HUES6 (cell line): ENCODE results near the gene SYMPK.

Experiments used
- H3K27ac ChIP-seq: 2 replicates; pipeline ENCODE4 v1.7.0; 2013; ENCODE audit warnings: low read depth, mild to moderate bottlenecking, low read length, inconsistent platforms
- H3K27me3 ChIP-seq: 2 replicates; pipeline ENCODE4 v1.6.1; 2013; ENCODE audit warnings: low read length; ENCODE audit not compliant: control insufficient read depth, insufficient read depth
- H3K36me3 ChIP-seq: 2 replicates; pipeline ENCODE4 v1.6.1; 2013; ENCODE audit warnings: low read length; ENCODE audit not compliant: control insufficient read depth, insufficient read depth
- H3K4me1 ChIP-seq: 2 replicates; pipeline ENCODE4 v1.6.1; 2013; ENCODE audit warnings: low read length; ENCODE audit not compliant: control insufficient read depth, insufficient read depth
- H3K4me3 ChIP-seq: 2 replicates; pipeline ENCODE4 v1.5.1; 2013; ENCODE audit warnings: low read depth, low read length
- H3K9ac ChIP-seq: one replicate; pipeline ENCODE4 v1.6.1; 2013; ENCODE audit warnings: mild to moderate bottlenecking, low read length
- H3K9me3 ChIP-seq: 2 replicates; pipeline ENCODE4 v1.6.1; 2013; ENCODE audit warnings: low read depth, low read length; ENCODE audit not compliant: control insufficient read depth, insufficient read depth

Gene SYMPK

DNA sequence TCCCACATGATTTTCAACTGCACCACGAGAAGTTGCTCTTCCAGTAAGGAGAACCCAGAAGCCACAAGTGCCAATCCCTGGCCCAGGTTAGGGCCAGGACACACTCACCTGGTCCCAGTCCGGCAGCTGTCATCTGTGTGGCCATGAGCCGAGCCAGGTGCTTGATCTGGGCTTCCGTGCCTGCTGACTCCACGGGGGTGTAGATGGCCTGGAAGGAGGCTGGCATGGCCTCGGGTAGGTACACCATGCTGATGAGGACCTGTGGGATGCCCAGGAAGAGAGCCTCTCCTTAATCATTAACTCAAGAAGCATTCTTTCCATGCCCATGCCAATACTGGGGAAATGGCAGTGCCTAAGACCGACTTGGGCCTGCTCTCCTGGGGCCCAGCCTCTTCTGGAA lies 28.0 kb downstream of the SYMPK start:
- no peaks in the 10 kb centered on the region for H3K9me3 ChIP-seq
- H3K4me1 ChIP-seq, result no peaks in the 10 kb centered on the region
- H3K36me3 ChIP-seq, result peaks cover 88% of the 10 kb centered on the region
- no peak overlapping the region for H3K4me3 ChIP-seq
- H3K9ac ChIP-seq, result no peak overlapping the region
- no peaks in the 10 kb centered on the region for H3K27me3 ChIP-seq
- H3K27ac ChIP-seq, result no peak overlapping the region

DNA sequence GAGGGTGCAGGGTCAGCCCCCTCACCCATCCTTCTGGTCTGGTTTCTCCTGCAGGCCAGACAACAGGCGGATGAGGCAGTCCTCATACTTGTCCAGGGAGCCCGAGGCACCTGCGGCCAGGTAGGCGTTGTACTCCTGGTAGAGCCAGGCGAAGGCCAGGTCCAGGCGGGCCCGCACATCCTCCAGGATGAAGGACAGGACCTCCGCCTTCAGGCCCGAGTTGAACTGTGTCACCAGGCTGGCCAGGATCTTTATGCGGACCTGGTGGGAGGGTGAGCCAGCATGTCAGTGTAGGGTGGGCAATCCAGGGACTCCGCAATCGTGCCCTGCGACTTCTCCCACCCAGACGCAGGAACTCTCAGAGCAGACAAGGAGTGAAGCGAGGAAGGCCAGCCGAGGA lies 34.0 kb downstream of the SYMPK start:
- Histone ChIP-seq H3K36me3 (peaks cover 91% of the 10 kb centered on the region), H3K9me3 (no peaks in the 10 kb centered on the region), H3K4me3 (no peak overlapping the region), H3K27ac (no peak overlapping the region), H3K4me1 (no peaks in the 10 kb centered on the region), H3K9ac (no peak overlapping the region), H3K27me3 (no peaks in the 10 kb centered on the region)

DNA sequence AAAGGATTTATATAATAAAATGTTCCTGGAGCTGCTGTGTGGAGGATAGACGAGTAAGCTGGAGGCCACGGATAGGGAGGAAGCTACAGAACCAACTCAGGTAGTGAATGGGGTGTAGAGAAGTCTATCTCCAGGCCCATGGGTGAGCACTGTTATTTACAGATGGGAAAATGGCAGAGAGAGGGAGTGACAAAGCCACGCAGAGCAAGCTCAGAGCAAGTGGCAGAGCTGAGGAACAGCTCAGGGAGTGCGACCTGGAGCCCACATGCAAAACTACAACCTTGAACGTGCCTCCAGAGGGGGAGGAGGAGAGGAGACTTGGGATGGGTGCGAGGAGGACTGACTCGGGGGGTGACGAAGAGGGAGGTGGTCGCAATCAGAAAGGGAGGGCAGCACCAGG lies 34.4 kb downstream of the SYMPK start:
- peaks cover 91% of the 10 kb centered on the region for H3K36me3 ChIP-seq
- H3K27ac ChIP-seq, result no peak overlapping the region
- no peak overlapping the region for H3K4me3 ChIP-seq
- H3K27me3 ChIP-seq, result no peaks in the 10 kb centered on the region
- H3K4me1 ChIP-seq, result no peaks in the 10 kb centered on the region
- no peaks in the 10 kb centered on the region for H3K9me3 ChIP-seq
- H3K9ac ChIP-seq, result no peak overlapping the region

DNA sequence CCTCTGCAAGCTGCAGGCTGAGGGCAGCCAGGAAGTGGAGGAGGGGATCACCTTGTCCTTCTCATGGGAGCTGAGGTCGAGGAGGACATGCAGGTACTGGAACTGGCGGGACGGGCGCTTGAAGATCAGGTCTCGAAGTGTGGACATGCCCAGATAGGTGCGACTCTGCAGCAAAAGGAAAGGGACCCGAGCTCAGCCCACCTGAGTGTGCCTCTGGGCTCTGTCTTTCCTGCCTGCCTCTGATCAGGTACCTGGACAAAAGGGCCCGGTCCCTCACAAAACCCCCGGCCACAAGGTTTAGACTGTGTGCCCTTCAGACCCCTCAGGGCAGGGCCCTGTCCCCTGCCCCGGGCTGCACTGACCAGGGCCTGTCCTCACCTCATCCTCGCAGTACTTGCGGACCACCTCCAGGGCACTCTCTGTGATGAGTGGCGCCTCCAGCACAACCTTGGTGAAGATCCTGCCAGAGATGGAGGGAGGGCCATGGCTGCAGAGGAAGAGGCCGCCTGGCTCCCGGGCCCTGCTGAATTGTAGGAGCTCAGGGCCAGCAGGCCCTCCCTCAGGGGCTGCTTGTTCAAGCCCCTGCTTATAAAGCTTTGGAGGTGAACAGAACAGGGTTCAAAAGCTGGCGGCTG lies 35.4 kb downstream of the SYMPK start:
- H3K9ac ChIP-seq, result no peak overlapping the region
- peaks cover 97% of the 10 kb centered on the region for H3K36me3 ChIP-seq

DNA sequence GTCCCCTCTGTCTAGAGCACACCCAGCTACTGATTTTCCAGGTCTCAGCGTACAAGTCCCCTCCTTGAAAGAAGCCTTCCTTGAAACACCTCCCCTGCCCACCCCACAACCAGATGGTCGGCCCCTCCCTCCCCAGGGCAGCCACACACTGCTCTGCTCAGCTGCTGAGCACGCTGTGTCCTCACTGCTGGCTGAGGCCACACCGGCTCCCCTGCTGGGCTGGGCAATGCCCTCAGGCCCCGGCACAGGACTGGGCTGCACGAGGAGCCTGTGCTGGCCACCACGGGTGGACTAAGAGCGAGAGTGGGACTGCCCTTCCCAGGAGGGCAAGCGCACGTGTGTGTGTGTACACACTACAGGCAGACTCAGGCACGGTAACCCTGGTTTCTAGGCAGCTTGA lies 36.0 kb downstream of the SYMPK start:
- H3K27ac ChIP-seq, result no peak overlapping the region
- H3K4me1 ChIP-seq, result no peaks in the 10 kb centered on the region
- no peak overlapping the region for H3K4me3 ChIP-seq
- H3K9ac ChIP-seq, result no peak overlapping the region
- H3K27me3 ChIP-seq, result no peaks in the 10 kb centered on the region
- H3K36me3 ChIP-seq, result peaks cover 95% of the 10 kb centered on the region
- no peaks in the 10 kb centered on the region for H3K9me3 ChIP-seq

More for the DNA sequence above, 35.4 kb downstream of the SYMPK start:
- H3K27ac ChIP-seq, result no peak overlapping the region
- H3K4me3 ChIP-seq, result no peak overlapping the region
- no peaks in the 10 kb centered on the region for H3K4me1 ChIP-seq
- no peaks in the 10 kb centered on the region for H3K27me3 ChIP-seq
- H3K9me3 ChIP-seq, result no peaks in the 10 kb centered on the region

DNA sequence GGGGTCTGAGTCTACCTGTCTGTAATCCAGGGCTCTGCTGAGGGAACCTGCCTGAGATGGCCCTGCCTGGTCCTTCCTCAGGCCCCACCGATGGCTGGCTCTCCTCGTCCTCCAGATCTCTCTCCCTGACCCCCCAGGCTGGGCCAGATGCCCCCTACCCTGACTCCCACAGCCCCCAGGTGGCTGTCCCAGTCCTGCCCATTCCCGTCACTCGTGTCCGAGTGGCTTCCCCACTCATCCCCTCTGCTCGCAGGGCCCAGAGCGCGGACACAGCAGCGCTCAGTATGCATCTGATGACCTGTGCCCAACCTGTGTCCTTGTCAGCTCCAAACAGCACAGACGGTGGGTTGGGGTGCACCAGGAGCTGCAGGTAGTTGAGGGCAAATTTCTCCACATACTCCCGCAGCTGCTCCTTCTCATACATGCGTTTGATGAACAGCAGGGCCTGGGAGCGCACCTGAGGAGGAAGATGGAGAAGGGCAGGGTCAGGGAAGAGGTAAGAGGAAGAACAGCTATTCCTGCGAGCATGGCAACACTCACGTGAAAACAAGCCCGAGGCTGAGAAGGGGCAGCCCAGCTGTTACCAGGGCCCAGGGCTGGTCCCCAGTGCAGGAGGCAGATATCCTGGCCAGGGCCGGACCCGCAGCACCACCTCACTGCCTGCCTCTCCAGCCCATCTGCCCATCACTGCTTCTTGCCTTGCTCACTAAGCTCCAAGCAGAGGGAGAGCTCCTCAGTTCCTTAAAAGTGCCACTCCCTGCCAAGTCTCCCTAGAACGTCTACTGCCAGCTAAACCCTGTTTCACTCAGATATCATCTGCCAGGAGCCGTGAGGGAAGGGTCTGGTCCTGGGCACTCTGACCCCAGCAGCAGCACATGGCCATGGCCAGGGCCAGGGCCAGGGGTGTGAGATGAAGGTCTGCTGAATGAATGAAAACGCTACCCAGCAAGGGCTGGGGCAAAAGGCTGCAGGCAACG lies 36.7 kb downstream of the SYMPK start:
- Histone ChIP-seq H3K27ac (no peak overlapping the region), H3K4me1 (no peaks in the 10 kb centered on the region), H3K27me3 (no peaks in the 10 kb centered on the region), H3K36me3 (peaks cover 95% of the 10 kb centered on the region), H3K9ac (no peak overlapping the region), H3K9me3 (no peaks in the 10 kb centered on the region), H3K4me3 (no peak overlapping the region)

DNA sequence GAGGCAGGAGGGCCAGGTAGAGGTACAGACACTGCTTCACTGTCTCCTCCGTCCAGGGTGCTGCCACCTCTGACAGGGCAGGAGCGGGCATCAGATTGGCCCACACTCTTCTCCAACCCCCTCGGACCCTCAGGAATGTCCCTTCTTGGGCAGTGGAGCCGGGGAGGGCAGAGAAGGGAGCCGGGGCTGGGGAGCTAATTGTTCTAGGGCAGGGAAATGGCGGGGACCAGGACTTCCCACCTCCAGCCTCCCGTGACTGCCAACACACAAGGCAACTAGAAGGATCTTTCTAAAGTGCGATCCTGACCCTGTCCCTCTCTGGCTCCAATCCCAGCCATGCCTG lies 37.7 kb downstream of the SYMPK start:
- H3K27me3 ChIP-seq, result no peaks in the 10 kb centered on the region
- H3K9ac ChIP-seq, result no peak overlapping the region
- H3K4me1 ChIP-seq, result no peaks in the 10 kb centered on the region
- H3K27ac ChIP-seq, result no peak overlapping the region
- H3K4me3 ChIP-seq, result no peak overlapping the region
- H3K9me3 ChIP-seq, result no peaks in the 10 kb centered on the region
- peaks cover 97% of the 10 kb centered on the region for H3K36me3 ChIP-seq

DNA sequence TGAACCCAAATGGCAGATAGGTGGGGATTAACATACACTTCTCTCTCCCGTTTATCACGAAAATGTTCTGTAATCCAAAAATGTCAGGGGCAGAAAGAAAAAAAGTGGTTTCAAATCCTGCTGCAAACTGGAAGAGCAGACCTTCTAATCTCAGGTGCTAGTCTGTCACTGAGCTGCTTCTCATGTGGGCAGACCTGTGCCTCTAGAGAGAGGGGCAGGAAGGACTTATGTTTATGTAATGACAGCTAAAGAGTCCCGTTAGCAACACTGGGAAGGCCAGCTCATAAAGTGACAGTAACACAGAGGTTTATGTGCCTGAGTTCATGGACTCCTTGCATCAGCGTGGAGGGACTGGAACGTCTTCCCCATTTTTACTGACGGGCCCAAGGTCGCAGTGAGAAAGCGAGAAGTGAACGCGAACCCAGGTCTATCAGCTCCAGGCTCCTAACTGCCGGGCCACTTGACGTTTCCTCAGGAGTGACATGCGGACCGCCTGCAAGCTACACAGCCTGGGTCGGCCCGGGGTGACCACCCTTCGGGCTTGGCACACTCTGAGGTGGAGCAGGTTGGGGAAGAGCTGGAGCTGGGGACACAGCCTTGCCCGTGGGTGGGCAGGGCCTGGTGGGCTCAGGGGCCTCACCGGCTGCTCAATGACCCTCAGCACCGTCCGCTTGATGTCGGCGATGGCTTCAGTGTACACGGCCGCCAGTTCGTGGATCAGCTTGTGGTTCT lies 38.2 kb downstream of the SYMPK start:
- no peak overlapping the region for H3K4me3 ChIP-seq
- no peaks in the 10 kb centered on the region for H3K4me1 ChIP-seq
- H3K9me3 ChIP-seq, result no peaks in the 10 kb centered on the region
- no peak overlapping the region for H3K9ac ChIP-seq
- peaks cover 97% of the 10 kb centered on the region for H3K36me3 ChIP-seq
- no peak overlapping the region for H3K27ac ChIP-seq
- no peaks in the 10 kb centered on the region for H3K27me3 ChIP-seq

DNA sequence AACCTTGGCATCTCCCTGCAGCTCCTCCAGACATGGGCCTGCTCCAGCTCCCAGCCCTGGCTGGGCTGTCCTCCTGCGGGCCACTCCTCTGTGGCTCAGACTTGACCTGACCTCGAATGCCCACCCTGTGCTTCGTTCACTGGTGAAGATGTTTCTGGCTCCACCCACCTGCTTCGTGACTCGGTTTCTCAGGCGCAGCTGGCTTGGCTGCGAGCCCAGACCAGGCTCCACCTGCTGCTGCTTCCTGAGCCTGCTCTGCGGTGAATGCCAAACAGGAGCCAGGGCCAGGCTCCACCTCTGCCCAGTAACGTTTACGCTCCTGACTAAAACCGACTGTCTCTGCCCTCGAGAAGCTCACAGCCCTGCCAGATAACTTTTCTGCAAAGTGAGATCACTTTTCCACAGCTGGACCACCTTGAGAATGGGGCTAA lies 38.9 kb downstream of the SYMPK start:
- H3K4me3 ChIP-seq, result no peak overlapping the region
- H3K4me1 ChIP-seq, result no peaks in the 10 kb centered on the region
- no peaks in the 10 kb centered on the region for H3K9me3 ChIP-seq
- H3K27ac ChIP-seq, result no peak overlapping the region
- H3K27me3 ChIP-seq, result no peaks in the 10 kb centered on the region
- H3K9ac ChIP-seq, result no peak overlapping the region
- H3K36me3 ChIP-seq, result peaks cover 97% of the 10 kb centered on the region

DNA sequence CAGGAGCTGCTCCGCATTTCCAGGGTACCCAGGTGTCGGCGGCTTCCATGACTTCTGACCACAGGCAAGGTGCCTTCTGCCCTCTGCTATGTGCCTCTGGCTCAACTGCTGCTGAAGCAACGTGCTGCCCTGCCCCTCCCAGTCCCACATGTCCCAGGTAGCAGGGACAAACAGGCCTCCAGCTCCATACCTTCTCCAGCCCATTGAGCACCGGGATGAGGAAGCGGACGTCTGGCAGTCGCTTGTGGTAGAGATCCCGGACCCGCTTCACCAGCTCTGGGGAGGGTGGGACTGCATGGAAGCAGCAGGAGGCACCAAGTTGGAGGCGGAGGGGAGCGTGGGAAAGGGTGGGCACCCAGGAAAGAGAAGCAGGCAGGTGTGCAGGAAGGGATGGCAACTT lies 39.8 kb downstream of the SYMPK start:
- Histone ChIP-seq H3K27ac (no peak overlapping the region), H3K9me3 (no peaks in the 10 kb centered on the region), H3K27me3 (no peaks in the 10 kb centered on the region), H3K4me1 (peaks cover 5% of the 10 kb centered on the region), H3K9ac (no peak overlapping the region), H3K4me3 (no peak overlapping the region), H3K36me3 (peaks cover 88% of the 10 kb centered on the region)

DNA sequence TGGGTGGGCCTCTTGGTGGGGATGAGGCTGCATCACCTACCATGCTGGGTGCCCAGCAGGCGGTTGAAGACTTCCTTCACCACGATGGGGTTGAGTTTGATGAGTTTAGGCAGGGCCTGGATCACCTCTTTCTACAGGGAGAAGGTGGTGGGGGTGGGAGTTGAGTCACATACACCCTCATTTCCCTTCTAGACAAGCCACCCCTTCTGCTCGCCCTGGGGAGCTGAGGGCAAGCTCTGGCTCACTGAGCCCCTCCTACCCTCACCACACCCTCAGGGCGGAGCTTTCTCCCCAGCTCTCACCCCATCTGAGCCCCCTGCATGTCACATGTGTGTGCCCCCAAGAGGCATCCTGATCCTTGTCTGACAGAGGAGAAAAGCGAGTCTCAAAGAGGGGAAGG lies 40.2 kb downstream of the SYMPK start:
- Histone ChIP-seq H3K9ac (no peak overlapping the region), H3K9me3 (no peaks in the 10 kb centered on the region), H3K4me1 (peaks cover 9% of the 10 kb centered on the region), H3K27me3 (no peaks in the 10 kb centered on the region), H3K36me3 (peaks cover 84% of the 10 kb centered on the region), H3K27ac (no peak overlapping the region), H3K4me3 (no peak overlapping the region)
